ENCODE results near the gene KIF19. TPM values are rescaled to one million over a fixed set of nuclear protein-coding genes. Genes with fewer than 3 reads are reported as not detected.

The KIF19 gene
- 0.03 to 0.08 TPM in 2 of 5 replicates, not detected in the others for total RNA-seq (2022; extraction: Qiagen RNA extraction; ENCODE audit: low read depth)

GRCh38 chr17:74325743-74326379 is at the start of gene KIF19:
TSS of gene KIF19 (plus strand) at chr17:74326226. CDS start at chr17:74326350, 124 bp downstream.

DNA sequence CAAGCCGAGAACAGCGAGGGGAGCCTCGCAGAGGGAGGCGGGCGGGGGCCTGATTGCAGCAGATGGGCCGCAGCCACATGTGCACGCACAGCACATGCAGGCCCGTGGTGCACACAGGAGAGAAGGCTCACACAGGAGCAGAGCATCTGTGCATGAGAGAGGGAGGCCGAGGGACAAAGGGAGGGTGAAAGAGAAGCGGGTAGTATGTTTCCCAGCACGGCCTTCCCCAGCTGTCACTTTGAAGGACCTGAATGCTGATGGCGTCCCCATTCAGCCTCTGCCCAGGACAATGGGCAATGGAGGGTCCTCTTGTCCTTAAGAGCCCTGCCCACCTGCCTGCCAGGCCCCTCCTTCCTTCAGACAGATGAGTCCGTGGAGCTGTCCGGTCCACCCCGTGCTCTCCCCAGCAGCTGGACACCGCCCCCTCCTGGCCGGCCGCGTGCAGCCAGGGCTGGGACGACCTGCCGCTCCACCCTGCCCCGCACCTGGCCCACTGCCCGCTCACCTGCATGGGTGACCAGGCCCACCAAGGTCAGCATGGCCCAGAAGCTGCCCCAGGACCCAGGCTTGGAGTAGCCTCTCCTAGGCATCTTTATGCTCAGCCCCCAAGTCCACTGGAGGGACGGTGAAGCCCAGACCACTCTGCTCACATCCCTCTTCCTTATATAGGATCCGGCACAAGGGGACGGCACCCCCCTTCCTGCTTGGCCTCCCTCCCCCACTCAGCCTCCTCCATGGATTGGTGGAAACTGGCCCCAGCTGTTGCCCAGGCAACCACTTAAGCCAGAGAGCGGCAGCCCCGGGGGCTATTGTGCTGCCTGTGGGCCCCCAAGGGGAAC is 35.4 kb downstream of the KIF19 start, which contains the start of gene BTBD17:
TSS of gene BTBD17 (minus strand) at position 639 of the 839 bp plus-strand sequence. CDS start at position 590, 49 bp downstream.

GRCh38 chr17:74367206-74367605 is 41.2 kb downstream of the KIF19 start, which contains the start of gene GPR142:
TSS of gene GPR142 (plus strand) at chr17:74367506. CDS start at chr17:74369541, 2,035 bp downstream.

Other genes starting within 250 kb of the KIF19 start
- gene RPL38, start 122.5 kb upstream of the KIF19 start, total RNA-seq (2022; extraction: Qiagen RNA extraction; ENCODE audit: low read depth): 2,661 to 3,508 TPM (median 2,971 TPM) in 5 replicates
- gene TTYH2, start 112.7 kb upstream of the KIF19 start, total RNA-seq (2022; extraction: Qiagen RNA extraction; ENCODE audit: low read depth): 1.9 to 2.3 TPM (median 2.1 TPM) in 5 replicates
- not detected in 5 replicates for gene DNAI2, start 52.0 kb upstream of the KIF19 start, total RNA-seq (2022; extraction: Qiagen RNA extraction; ENCODE audit: low read depth)
- gene BTBD17, start 35.6 kb downstream of the KIF19 start, total RNA-seq (2022; extraction: Qiagen RNA extraction; ENCODE audit: low read depth): not detected in 5 replicates
- gene GPR142, start 41.3 kb downstream of the KIF19 start, total RNA-seq (2022; extraction: Qiagen RNA extraction; ENCODE audit: low read depth): not detected in 5 replicates
- gene GPRC5C, start 105.9 kb downstream of the KIF19 start, total RNA-seq (2022; extraction: Qiagen RNA extraction; ENCODE audit: low read depth): 51.5 to 76.5 TPM (median 69.0 TPM) in 5 replicates
- gene CD300A, start 140.4 kb downstream of the KIF19 start, total RNA-seq (2022; extraction: Qiagen RNA extraction; ENCODE audit: low read depth): not detected in 5 replicates
- 0.05 to 0.17 TPM (median 0.10 TPM) in 4 of 5 replicates, not detected in the other for gene CD300LB, start 205.2 kb downstream of the KIF19 start, total RNA-seq (2022; extraction: Qiagen RNA extraction; ENCODE audit: low read depth)
- 0.18 to 0.35 TPM (median 0.22 TPM) in 5 replicates for gene CD300C, start 219.9 kb downstream of the KIF19 start, total RNA-seq (2022; extraction: Qiagen RNA extraction; ENCODE audit: low read depth)
- gene CD300H, start 241.3 kb downstream of the KIF19 start, total RNA-seq (2022; extraction: Qiagen RNA extraction; ENCODE audit: low read depth): 0.29 to 1.9 TPM (median 0.50 TPM) in 5 replicates

Measured in A549 treated with GW870086 at 1 μM for 4 hours (cell line).